Astrocyte of the spinal cord (primary cell): ENCODE data around the gene FBXO42.

Source experiments
- DNase-seq: peaks from one replicate; pipeline ENCODE4 v3.0.0; 2011; ENCODE audit warnings: low read depth, low spot score
- H3K4me3 ChIP-seq: 2 replicates; pipeline ENCODE4 v1.5.1; 2011; ENCODE audit warnings: low read depth, mild to moderate bottlenecking, low read length, moderate library complexity
- in situ Hi-C: cut with HindIII; loops from 2 replicates; pipeline ENCODE4 v1.10.0; 2017; ENCODE audit warnings: low sequenced_read_pairs
- TF ChIP-seq, protein P1 (sequence below): IDR thresholded peaks from 2 replicates; pipeline ENCODE4 v1.5.1; 2012; ENCODE audit warnings: low read depth, mild to moderate bottlenecking, low read length, inconsistent platforms

FBXO42 gene

DNA sequence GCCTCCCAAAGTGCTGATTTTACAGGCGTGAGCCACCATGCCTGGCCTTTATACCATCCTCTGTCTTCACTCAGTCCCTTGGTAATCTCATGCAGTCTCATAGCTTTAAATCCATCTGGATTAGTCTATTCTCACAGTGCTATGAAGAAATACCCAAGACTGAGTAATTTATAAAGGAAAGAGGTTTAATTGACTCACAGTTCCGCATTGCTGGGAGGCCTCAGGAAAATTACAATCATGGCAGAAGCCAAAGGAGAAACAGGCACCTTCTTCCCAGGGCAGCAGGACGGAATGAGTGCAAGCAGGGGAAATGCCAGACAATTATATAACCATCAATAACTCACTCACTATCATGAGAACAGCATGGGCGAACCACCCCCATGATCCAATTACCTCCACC is 66.2 kb downstream of the FBXO42 start:
- in situ Hi-C loops: no loop called here
- no peak overlapping the region for H3K4me3 ChIP-seq
- DNase-seq: no peak
- TF ChIP-seq, protein P1, sequence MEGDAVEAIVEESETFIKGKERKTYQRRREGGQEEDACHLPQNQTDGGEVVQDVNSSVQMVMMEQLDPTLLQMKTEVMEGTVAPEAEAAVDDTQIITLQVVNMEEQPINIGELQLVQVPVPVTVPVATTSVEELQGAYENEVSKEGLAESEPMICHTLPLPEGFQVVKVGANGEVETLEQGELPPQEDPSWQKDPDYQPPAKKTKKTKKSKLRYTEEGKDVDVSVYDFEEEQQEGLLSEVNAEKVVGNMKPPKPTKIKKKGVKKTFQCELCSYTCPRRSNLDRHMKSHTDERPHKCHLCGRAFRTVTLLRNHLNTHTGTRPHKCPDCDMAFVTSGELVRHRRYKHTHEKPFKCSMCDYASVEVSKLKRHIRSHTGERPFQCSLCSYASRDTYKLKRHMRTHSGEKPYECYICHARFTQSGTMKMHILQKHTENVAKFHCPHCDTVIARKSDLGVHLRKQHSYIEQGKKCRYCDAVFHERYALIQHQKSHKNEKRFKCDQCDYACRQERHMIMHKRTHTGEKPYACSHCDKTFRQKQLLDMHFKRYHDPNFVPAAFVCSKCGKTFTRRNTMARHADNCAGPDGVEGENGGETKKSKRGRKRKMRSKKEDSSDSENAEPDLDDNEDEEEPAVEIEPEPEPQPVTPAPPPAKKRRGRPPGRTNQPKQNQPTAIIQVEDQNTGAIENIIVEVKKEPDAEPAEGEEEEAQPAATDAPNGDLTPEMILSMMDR: no peak

DNA sequence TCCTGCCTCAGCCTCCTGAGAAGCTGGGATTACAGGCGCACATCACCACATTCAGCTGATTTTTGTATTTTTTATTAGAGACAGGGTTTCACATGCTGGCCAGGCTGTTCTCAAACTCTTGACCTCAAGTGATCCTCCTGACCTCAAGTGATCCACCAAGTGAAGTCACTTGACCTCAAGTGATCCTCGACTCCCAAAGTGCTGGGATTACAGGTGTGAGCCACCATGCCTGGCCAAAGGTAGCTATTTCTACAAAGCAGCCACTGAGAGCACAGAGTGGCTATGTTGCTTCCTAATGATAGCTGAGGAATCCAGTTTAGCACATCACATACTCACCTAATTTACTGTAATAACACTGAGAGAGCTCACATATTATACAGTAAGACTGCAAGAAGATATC is 70.5 kb downstream of the FBXO42 start:
- in situ Hi-C loops: no loop called here
- no peak for DNase-seq
- no peak overlapping the region for H3K4me3 ChIP-seq
- TF ChIP-seq, protein P1: no peak

DNA sequence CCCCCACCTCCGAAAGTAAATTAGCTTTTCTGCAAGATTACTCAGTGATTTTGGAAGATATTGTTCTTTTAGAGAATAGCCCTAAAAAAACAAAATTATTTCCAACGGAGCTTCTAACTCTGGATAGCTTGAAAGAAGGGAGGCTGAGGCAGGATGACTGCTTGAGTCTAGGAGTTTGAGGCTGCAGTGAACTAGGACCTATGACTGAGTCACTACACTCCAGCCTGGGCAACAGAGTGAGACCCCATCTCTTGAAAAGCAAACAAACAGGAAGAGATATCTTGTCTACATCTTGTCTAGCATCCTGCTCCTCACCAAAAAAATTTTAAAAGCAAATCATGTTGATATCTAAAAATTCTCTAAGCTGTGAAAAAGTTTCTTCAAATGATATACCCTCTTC is 73.1 kb downstream of the FBXO42 start:
- in situ Hi-C loops: no loop called here
- no peak overlapping the region for H3K4me3 ChIP-seq
- no peak for DNase-seq
- TF ChIP-seq, protein P1: no peak

- in situ Hi-C loops: no loop called here
Measured at GRCh38 chr1:16276302-16277030, 75.8 kb downstream of the FBXO42 start.

GRCh38 chr1:16275591-16275990 is 76.7 kb downstream of the FBXO42 start:
- no peak for DNase-seq
- H3K4me3 ChIP-seq: no peak overlapping the region
- TF ChIP-seq, protein P1: no peak
- in situ Hi-C loops: no loop called here

More at GRCh38 chr1:16276302-16277030, 75.8 kb downstream of the FBXO42 start:
- H3K4me3 ChIP-seq: no peak overlapping the region
- TF ChIP-seq, protein P1: no peak
- DNase-seq: no peak

GRCh38 chr1:16267690-16268180 is 84.5 kb downstream of the FBXO42 start:
- DNase-seq: no peak
- TF ChIP-seq, protein P1: no peak
- H3K4me3 ChIP-seq: no peak overlapping the region
- in situ Hi-C loops: no loop called here
